ENCODE results near the gene POLR2L.

The POLR2L gene

GRCh38 chr11:849104-849824 lies 6.9 kb upstream of the POLR2L start:
- DNase-seq (ENCODE audit: low read depth): no peak
- no peak for TF ChIP-seq CTCF (conservative IDR thresholded peaks at IDR 0.05; ENCODE audit: low read depth, low read length)
- peak overlapping the region; percentile 56 for H3K4me3 ChIP-seq (ENCODE audit: low read length)

- DNase-seq (ENCODE audit: low read depth): no peak
- H3K4me3 ChIP-seq (ENCODE audit: low read length): no peak overlapping the region
- TF ChIP-seq CTCF (conservative IDR thresholded peaks at IDR 0.05; ENCODE audit: low read depth, low read length): peak; percentile 95
Observed at GRCh38 chr11:848380-848931, 6.1 kb upstream of the POLR2L start.

- no peak for DNase-seq (ENCODE audit: low read depth)
- TF ChIP-seq CTCF (conservative IDR thresholded peaks at IDR 0.05; ENCODE audit: low read depth, low read length): no peak
- H3K4me3 ChIP-seq (ENCODE audit: low read length): no peak overlapping the region
Observed at GRCh38 chr11:847876-848275, 5.5 kb upstream of the POLR2L start.

GRCh38 chr11:846496-847098 lies 4.3 kb upstream of the POLR2L start:
- no peak for DNase-seq (ENCODE audit: low read depth)
- no peak for TF ChIP-seq CTCF (conservative IDR thresholded peaks at IDR 0.05; ENCODE audit: low read depth, low read length)
- H3K4me3 ChIP-seq (ENCODE audit: low read length): no peak overlapping the region

- TF ChIP-seq CTCF (conservative IDR thresholded peaks at IDR 0.05; ENCODE audit: low read depth, low read length): no peak
- no peak overlapping the region for H3K4me3 ChIP-seq (ENCODE audit: low read length)
- DNase-seq (ENCODE audit: low read depth): no peak
Observed at GRCh38 chr11:845872-846495, 3.7 kb upstream of the POLR2L start.

- TF ChIP-seq CTCF (conservative IDR thresholded peaks at IDR 0.05; ENCODE audit: low read depth, low read length): no peak
- DNase-seq (ENCODE audit: low read depth): peak; percentile 91
- H3K4me3 ChIP-seq (ENCODE audit: low read length): peak overlapping the region; percentile 93
Observed at GRCh38 chr11:844693-845644, 2.6 kb upstream of the POLR2L start.
